Pancreas (tissue), 10 donors: ENCODE data around the gene IQCK. TPM values are rescaled to one million over a fixed set of nuclear protein-coding genes. Genes with fewer than 3 reads are reported as not detected.
A peak's percentile ranks its signal among the peaks of the same experiment; 100 is the strongest.

ENCODE experiments used
- ATAC-seq, 4 donors: fragments of 200-7000 bp; cut with Tn5 transposase; one replicate each; pipeline versions ENCODE4 v1.8.0 to v1.9.1; 2020; ENCODE audit warnings: mild to moderate bottlenecking in 4 of 4, moderate library complexity in 4 of 4
- DNase-seq, 6 donors: peaks; one replicate each; pipeline ENCODE4 v3.0.0-alpha.2; 2020
- FAIRE-seq: peaks from 2 replicates; lab custom pipeline; 2012; peaks lifted over from hg19 to GRCh38; lab: Jason Lieb, UNC
- H3K27ac ChIP-seq, 4 donors: fragments of 200-600 bp; sonication (generic); 1 replicate in 3 of 4; 2 replicates in 1 of 4; pipeline versions ENCODE4 v1.5.0 to v1.8.0; 2020
- H3K27me3 ChIP-seq, 4 donors: fragments of 200-600 bp; one replicate each; pipeline ENCODE4 v1.8.0; 2021
- H3K36me3 ChIP-seq, 3 donors: fragments of 200-600 bp; sonication (generic) in 1 of 3; one replicate each; pipeline versions ENCODE4 v1.5.0 to v1.8.0; 2020 to 2021
- H3K4me1 ChIP-seq, 3 donors: fragments of 200-600 bp; one replicate each; pipeline ENCODE4 v1.8.0; 2021
- H3K4me3 ChIP-seq, 4 donors: fragments of 200-600 bp; sonication (generic) in 2 of 4; one replicate each; pipeline versions ENCODE4 v1.5.0 to v1.8.0; 2020 to 2021
- H3K9me3 ChIP-seq, 4 donors: fragments of 200-600 bp; one replicate each; pipeline ENCODE4 v1.8.0; 2021
- CTCF ChIP-seq, 4 donors: fragments of 200-600 bp; sonication (generic) in 3 of 4; IDR thresholded peaks; one replicate each; pipeline versions ENCODE4 v1.5.0 to v1.8.0; 2021; ENCODE audit warnings: antibody characterized with exemption in 4 of 4
- WGBS, 2 donors: extraction: QIAGEN DNeasy Blood & Tissue Kit; methylation state at CpG; one replicate each; pipeline ENCODE4 v1.1.7; 2013; 5-methylcytosine and 5-hydroxymethylcytosine counted together
- intact Hi-C, 3 donors: fragments of 100-400 bp; cut with DNase I; formaldehyde crosslinking; loops; one replicate each; pipeline versions ENCODE4 v1.11.1 to v1.14.2; 2022
- polyA plus RNA-seq, 2 donors: library from polyadenylated mRNA; stranded (reverse); fragments of 200-250 nt; gene quantifications; one replicate each; pipeline ENCODE4 v1.2.3, GENCODE V29; 2013
- total RNA-seq, 6 donors: library from RNA; stranded (reverse); fragmentation: NEBNext Ultra II Directional in 4 of 6; extraction: Animal tissue kit (Norgen Biotek cat#: 25700) in 4 of 6; gene quantifications; one replicate each; pipeline versions ENCODE4 v1.2.1 to v1.2.4, GENCODE V29; 2021 to 2023
- donor health status: healthy with polysubstance abuse.
- donor health status: DM: no; HTN: no; CAD: no; lungs with moderate emphysema.
- donor health status: DM: no; HTN: no; CAD: no.
- donor health status: control.
- donor health status: control.
- donor health status: Bipolar disorder and iron deficiency.
- donor health status: DM: yes; HTN: yes; CAD: no.
- donor health status: DM: no; HTN: no; CAD: no.
- donor health status: DM: no; HTN: no; CAD: no.
- donor health status: DM: yes; HTN: yes; CAD: no.

The IQCK gene
- total and polyA plus RNA-seq, 8 donors, result 6.7 to 15.5 (median 10.9) TPM

GRCh38 chr16:19874026-19874425 is 156.0 kb downstream of the IQCK start:
- H3K4me3 ChIP-seq, result no peak overlapping the region
- no peak overlapping the region for H3K27ac ChIP-seq
- no peak for DNase-seq
- no peaks in the 10 kb centered on the region for H3K9me3 ChIP-seq
- FAIRE-seq, result no peak
- intact Hi-C loops, result loop anchor here in 1 of 3 donors (10.0 kb wide), 1 partner anchor 139 kb away; no protein-coding TSS in a partner anchor
- WGBS, 2 donors, result 75 to 78% methylated on average over 8 of the region's 8 CpGs
- ATAC-seq, result peak in 3 of 4 donors; percentile 15 to 44 (median 39)
- TF ChIP-seq CTCF (IDR thresholded peaks at IDR 0.05), result no peak
- no peaks in the 10 kb centered on the region for H3K27me3 ChIP-seq
- H3K4me1 ChIP-seq, result no peaks in the 10 kb centered on the region
- peaks cover 0 to 12% (median 0%) of the 10 kb centered on the region in 3 donors for H3K36me3 ChIP-seq

- no peak for DNase-seq
- H3K4me3 ChIP-seq, result no peak overlapping the region
- no peaks in the 10 kb centered on the region for H3K9me3 ChIP-seq
- no peak for FAIRE-seq
- intact Hi-C loops, result loop anchor here in 1 of 3 donors (10.0 kb wide), 1 partner anchor 140 kb away; no protein-coding TSS in a partner anchor
- no peaks in the 10 kb centered on the region for H3K27me3 ChIP-seq
- WGBS, 2 donors, result 80 to 83% methylated on average over 18 of the region's 18 CpGs
- TF ChIP-seq CTCF (IDR thresholded peaks at IDR 0.05), result no peak
- no peak for ATAC-seq
- peaks cover 0 to 12% (median 0%) of the 10 kb centered on the region in 3 donors for H3K36me3 ChIP-seq
- H3K4me1 ChIP-seq, result peaks cover 0 to 4% (median 0%) of the 10 kb centered on the region in 3 donors
- no peak overlapping the region for H3K27ac ChIP-seq
Measured at GRCh38 chr16:19874851-19875546, 156.9 kb downstream of the IQCK start.

- intact Hi-C loops, result loop anchor here in 1 of 3 donors (10.0 kb wide), 1 partner anchor 141 kb away; no protein-coding TSS in a partner anchor
- H3K4me1 ChIP-seq, result peaks cover 0 to 4% (median 0%) of the 10 kb centered on the region in 3 donors
- H3K36me3 ChIP-seq, result peaks cover 0 to 6% (median 0%) of the 10 kb centered on the region in 3 donors
- no peaks in the 10 kb centered on the region for H3K27me3 ChIP-seq
- H3K9me3 ChIP-seq, result no peaks in the 10 kb centered on the region
- ATAC-seq (no peak), DNase-seq (no peak), FAIRE-seq (no peak)
- no peak overlapping the region for H3K4me3 ChIP-seq
- no peak overlapping the region for H3K27ac ChIP-seq
- TF ChIP-seq CTCF (IDR thresholded peaks at IDR 0.05), result no peak
- 89% methylated on average over 6 of the region's 6 CpGs for WGBS, 2 donors
Measured at GRCh38 chr16:19875900-19876299, 157.8 kb downstream of the IQCK start.

- no peak overlapping the region for H3K4me3 ChIP-seq
- no peak for TF ChIP-seq CTCF (IDR thresholded peaks at IDR 0.05)
- DNase-seq (no peak), ATAC-seq (no peak), FAIRE-seq (no peak)
- peaks cover 0 to 4% (median 0%) of the 10 kb centered on the region in 3 donors for H3K4me1 ChIP-seq
- no peaks in the 10 kb centered on the region for H3K9me3 ChIP-seq
- no peaks in the 10 kb centered on the region for H3K27me3 ChIP-seq
- no peak overlapping the region for H3K27ac ChIP-seq
- intact Hi-C loops, result loop anchor here in 1 of 3 donors (10.0 kb wide), 1 partner anchor 142 kb away; no protein-coding TSS in a partner anchor
- H3K36me3 ChIP-seq, result peaks cover 0 to 2% (median 0%) of the 10 kb centered on the region in 3 donors
- 83 to 84% methylated on average over 10 of the region's 10 CpGs for WGBS, 2 donors
Measured at GRCh38 chr16:19876501-19877059, 158.5 kb downstream of the IQCK start.
